ENCODE results near the gene PDIK1L. TPM values are rescaled to one million over a fixed set of nuclear protein-coding genes. Genes with fewer than 3 reads are reported as not detected.

The PDIK1L gene
- total and polyA plus RNA-seq, 7 donors, result 1.4 to 7.0 (median 4.7) TPM

DNA sequence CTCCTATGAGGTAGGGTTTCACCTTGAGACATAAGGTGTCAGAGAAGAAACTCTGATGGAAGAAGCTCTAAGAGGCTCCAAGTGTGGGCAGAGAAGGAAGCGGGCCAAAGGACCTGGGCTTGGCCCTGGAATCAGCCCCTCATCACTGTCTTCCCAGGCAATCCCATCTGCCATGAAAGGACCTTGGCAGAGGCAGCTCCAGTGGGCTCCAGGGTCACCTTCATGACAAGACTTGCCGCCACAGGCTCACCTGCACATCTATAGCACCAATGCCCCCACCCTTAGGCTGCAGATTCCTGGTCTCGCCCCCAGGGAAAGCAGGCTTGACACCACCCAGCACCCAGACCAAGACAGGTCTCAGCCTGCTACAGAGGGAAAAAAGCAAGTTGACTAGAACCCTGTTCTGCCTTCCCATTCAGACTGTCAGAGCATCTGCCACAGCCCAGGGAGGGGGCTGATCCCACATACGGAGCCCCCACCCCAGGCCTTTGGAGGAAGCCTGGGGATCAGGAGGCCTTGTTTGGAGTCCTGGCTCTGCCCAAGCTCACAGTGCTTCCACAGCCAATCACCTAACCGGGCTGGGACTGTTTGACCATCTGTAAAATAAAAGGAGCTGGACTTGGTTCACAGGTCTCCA is 46.8 kb downstream of the PDIK1L start:
- Histone ChIP-seq H3K27me3 (ENCODE audit: insufficient read depth in 3 of 3, low read length in 2 of 3) (no peaks in the 10 kb centered on the region), H3K4me3 (peak overlapping the region; percentile 81), H3K27ac (no peak overlapping the region), H3K36me3 (ENCODE audit: insufficient read depth in 1 of 2, low read depth in 1 of 2) (no peaks in the 10 kb centered on the region), H3K9me3 (no peaks in the 10 kb centered on the region), H3K4me1 (peaks cover 9% of the 10 kb centered on the region)
- WGBS, 3 donors, result 82 to 84% (median 82%) methylated on average over 5 of the region's 5 CpGs
- TF ChIP-seq, protein P1, sequence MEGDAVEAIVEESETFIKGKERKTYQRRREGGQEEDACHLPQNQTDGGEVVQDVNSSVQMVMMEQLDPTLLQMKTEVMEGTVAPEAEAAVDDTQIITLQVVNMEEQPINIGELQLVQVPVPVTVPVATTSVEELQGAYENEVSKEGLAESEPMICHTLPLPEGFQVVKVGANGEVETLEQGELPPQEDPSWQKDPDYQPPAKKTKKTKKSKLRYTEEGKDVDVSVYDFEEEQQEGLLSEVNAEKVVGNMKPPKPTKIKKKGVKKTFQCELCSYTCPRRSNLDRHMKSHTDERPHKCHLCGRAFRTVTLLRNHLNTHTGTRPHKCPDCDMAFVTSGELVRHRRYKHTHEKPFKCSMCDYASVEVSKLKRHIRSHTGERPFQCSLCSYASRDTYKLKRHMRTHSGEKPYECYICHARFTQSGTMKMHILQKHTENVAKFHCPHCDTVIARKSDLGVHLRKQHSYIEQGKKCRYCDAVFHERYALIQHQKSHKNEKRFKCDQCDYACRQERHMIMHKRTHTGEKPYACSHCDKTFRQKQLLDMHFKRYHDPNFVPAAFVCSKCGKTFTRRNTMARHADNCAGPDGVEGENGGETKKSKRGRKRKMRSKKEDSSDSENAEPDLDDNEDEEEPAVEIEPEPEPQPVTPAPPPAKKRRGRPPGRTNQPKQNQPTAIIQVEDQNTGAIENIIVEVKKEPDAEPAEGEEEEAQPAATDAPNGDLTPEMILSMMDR (IDR thresholded peaks at IDR 0.05), result no peak
- ATAC-seq (no peak), DNase-seq (no peak)
- intact Hi-C loops (cut with DNase I), result no loop called here

DNA sequence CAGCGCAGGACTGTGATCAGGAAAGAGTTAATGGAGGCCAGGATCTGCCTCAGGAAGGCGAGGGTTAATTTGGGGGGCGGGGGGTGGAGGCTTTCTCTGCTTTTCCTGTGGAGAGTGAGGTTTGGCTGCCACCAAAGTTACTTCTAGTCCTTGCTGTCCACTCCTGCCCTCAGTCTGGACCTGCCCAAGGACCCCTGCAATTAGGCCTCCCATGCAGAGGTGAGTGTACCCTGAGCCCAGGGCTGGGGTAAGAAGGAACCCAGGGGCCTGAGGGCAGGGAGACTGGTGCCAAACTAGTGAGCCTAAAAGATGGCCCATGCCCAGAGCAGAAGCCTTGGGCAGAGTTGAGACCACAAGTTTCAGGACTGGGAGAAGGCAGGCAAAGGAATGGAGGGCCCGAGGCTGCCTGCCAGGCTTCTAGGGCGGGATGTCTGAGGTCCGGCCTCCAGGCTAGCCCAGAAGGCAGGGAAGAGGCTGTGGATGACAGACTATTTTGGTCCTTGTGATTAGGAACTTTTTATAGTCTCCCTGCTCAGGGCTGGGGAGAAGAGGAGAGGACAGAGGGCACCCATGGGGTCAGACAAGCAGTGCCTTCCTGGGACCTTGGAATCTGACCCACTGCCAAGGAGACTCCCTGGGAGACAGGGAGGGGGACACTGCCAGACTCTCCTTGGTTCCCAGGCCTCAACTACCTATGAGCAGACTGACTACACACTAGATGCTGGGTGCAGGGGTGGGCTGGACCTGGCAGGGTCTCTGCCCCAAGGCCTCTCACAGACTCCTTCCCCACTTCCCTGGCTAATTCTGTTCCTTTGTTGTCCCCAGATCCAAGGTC is 47.5 kb downstream of the PDIK1L start, which contains the start of gene FAM110D:
TSS of gene FAM110D (plus strand) at position 172 of the 835 bp plus-strand sequence. CDS start 2,213 bp downstream, outside the sequence.
- 41 to 45% (median 43%) methylated on average over 4 to 6 of the region's 6 CpGs for WGBS, 3 donors
- no peak for ATAC-seq
- DNase-seq, result no peak
- no peaks in the 10 kb centered on the region for H3K9me3 ChIP-seq
- TF ChIP-seq, protein P1 (IDR thresholded peaks at IDR 0.05), result no peak
- peak within 1 kb of the TSS; percentile 81 for H3K4me3 ChIP-seq
- no peaks in the 10 kb centered on the region for H3K36me3 ChIP-seq (ENCODE audit: insufficient read depth in 1 of 2, low read depth in 1 of 2)
- intact Hi-C loops (cut with DNase I), result no loop called here
- H3K27ac ChIP-seq, result no peak within 1 kb of the TSS
- peaks cover 13% of the 10 kb centered on the region for H3K4me1 ChIP-seq
- H3K27me3 ChIP-seq (ENCODE audit: insufficient read depth in 3 of 3, low read length in 2 of 3), result no peaks in the 10 kb centered on the region

DNA sequence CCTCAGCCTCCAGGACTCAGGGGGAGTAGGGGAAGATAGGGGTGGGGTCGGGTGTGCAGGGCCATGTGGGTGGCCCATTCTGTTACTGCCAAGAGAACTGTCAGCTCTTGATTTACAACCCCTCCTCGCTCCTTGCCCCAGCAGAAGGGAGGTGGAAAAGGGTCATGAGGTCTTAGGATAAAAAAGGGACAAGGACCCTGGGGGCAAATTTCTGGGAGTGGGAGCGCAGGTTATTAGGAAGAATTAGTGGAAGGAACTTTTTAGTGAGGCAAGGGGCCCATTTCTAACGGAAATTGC is 48.1 kb downstream of the PDIK1L start:
- no peak for ATAC-seq
- TF ChIP-seq, protein P1 (IDR thresholded peaks at IDR 0.05), result no peak
- intact Hi-C loops (cut with DNase I), result loop anchor here (5.0 to 10.0 kb wide), 4 partner anchors 52 to 265 kb away; no protein-coding TSS in a partner anchor
- 59 to 75% (median 66%) methylated on average over 4 of the region's 4 CpGs for WGBS, 3 donors
- DNase-seq, result no peak
- peak overlapping the region; percentile 81 for H3K4me3 ChIP-seq
- no peaks in the 10 kb centered on the region for H3K36me3 ChIP-seq (ENCODE audit: insufficient read depth in 1 of 2, low read depth in 1 of 2)
- H3K4me1 ChIP-seq, result peaks cover 13% of the 10 kb centered on the region
- H3K27ac ChIP-seq, result no peak overlapping the region
- no peaks in the 10 kb centered on the region for H3K27me3 ChIP-seq (ENCODE audit: insufficient read depth in 3 of 3, low read length in 2 of 3)
- no peaks in the 10 kb centered on the region for H3K9me3 ChIP-seq

DNA sequence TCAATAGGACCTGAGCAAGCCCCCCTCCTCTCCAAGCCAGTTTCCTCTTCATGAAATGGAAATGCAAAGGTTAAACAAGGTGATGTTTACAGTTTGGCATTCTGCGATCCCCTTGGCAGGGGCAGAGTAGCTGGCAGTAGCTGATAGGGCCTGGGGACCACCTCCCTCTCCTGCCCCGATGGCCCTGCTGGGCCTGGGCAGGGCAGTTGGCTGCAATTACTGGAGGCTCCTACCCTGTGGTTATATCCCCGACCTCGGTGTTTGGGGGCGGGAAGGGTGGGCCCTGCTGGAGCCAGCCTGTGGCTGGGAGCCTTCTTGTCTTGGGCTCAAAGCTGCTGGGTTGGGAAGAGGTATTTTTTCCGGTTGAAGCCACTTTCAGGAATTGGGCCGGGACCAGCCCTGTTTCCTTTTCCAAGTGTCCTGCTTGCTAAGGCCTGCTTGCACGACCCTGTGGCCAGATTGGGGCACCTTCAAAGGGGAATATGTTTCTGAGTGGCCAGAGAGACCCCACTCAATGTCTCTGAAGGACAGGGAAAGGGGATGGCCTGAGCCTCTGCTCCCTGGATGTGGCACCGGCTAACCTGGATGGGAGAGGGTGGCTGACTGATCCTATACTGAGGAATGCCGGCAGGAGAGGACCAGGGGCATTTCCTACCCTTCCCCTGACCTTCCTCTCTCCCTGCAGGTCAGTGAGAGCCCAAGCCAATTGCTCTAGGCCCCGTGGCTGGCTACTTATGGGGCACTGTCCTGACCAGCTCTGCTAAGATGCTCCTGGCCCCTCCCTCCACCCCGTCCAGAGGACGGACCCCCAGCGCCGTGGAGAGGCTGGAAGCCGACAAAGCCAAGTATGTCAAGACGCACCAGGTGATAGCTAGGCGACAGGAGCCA is 49.1 kb downstream of the PDIK1L start:
- no peaks in the 10 kb centered on the region for H3K9me3 ChIP-seq
- WGBS, 3 donors, result 39 to 44% (median 41%) methylated on average over 18 of the region's 18 CpGs
- H3K27ac ChIP-seq, result peak overlapping the region; percentile 83
- no peak for DNase-seq
- TF ChIP-seq, protein P1 (IDR thresholded peaks at IDR 0.05), result no peak
- no peaks in the 10 kb centered on the region for H3K27me3 ChIP-seq (ENCODE audit: insufficient read depth in 3 of 3, low read length in 2 of 3)
- H3K4me3 ChIP-seq, result peak overlapping the region; percentile 81
- intact Hi-C loops (cut with DNase I), result loop anchor here (5.0 to 10.0 kb wide), 4 partner anchors 53 to 266 kb away; no protein-coding TSS in a partner anchor
- ATAC-seq, result peak in 1 of 4 donors; percentile 8
- peaks cover 13% of the 10 kb centered on the region for H3K4me1 ChIP-seq
- no peaks in the 10 kb centered on the region for H3K36me3 ChIP-seq (ENCODE audit: insufficient read depth in 1 of 2, low read depth in 1 of 2)
